ENCODE measurements around the gene ANKS3. TPM values are rescaled to one million over a fixed set of nuclear protein-coding genes. Genes with fewer than 3 reads are reported as not detected.

The ANKS3 gene
- total RNA-seq, 1 donor from 2014 or later = 28.6 TPM

- H3K4me3 ChIP-seq (ENCODE audit: low read depth, low read length) = no peak overlapping the region
- no peak for TF ChIP-seq CTCF (IDR thresholded peaks at IDR 0.05; ENCODE audit: insufficient read depth, low read length, poor library complexity, severe bottlenecking)
- no peaks in the 10 kb centered on the region for H3K27me3 ChIP-seq (ENCODE audit: control insufficient read depth, insufficient read depth, low read length)
- no peaks in the 10 kb centered on the region for H3K36me3 ChIP-seq (ENCODE audit: control insufficient read depth, insufficient read depth, low read length)
- DNase-seq (ENCODE audit: low read depth) = no peak
Observed at GRCh38 chr16:4646773-4647643, 87.1 kb downstream of the ANKS3 start.

Other genes with a start within 250 kb of the ANKS3 start
- gene CDIP1, start 195.5 kb downstream of the ANKS3 start, total RNA-seq = 14.1 and 16.8 TPM in 2 replicates
- not detected in 2 replicates for gene C16orf96, start 177.9 kb downstream of the ANKS3 start, total RNA-seq
- gene UBALD1, start 119.4 kb downstream of the ANKS3 start, total RNA-seq = 8.9 and 15.3 TPM in 2 replicates
- 63.6 and 88.7 TPM in 2 replicates for gene MGRN1, start 109.4 kb downstream of the ANKS3 start, total RNA-seq
- gene NUDT16L1, start 40.7 kb downstream of the ANKS3 start, total RNA-seq = 19.1 and 36.1 TPM in 2 replicates
- 0.62 and 1.8 TPM in 2 replicates for gene DNAAF8, start 266 bp upstream of the ANKS3 start, total RNA-seq
- 5.8 and 10.5 TPM in 2 replicates for gene ZNF500, start 32.9 kb upstream of the ANKS3 start, total RNA-seq
- not detected in 2 replicates for gene SEPTIN12, start 54.1 kb upstream of the ANKS3 start, total RNA-seq
- gene SMIM22, start 61.1 kb upstream of the ANKS3 start, total RNA-seq = 37.0 TPM in 1 of 2 replicates, not detected in the other
- 24.3 and 25.9 TPM in 2 replicates for gene ROGDI, start 68.4 kb upstream of the ANKS3 start, total RNA-seq
- 42.7 and 57.5 TPM in 2 replicates for gene GLYR1, start 113.0 kb upstream of the ANKS3 start, total RNA-seq
- 33.3 and 40.8 TPM in 2 replicates for gene UBN1, start 113.2 kb upstream of the ANKS3 start, total RNA-seq
- 25.5 and 26.5 TPM in 2 replicates for gene PPL, start 202.9 kb upstream of the ANKS3 start, total RNA-seq
- gene SEC14L5, start 224.1 kb upstream of the ANKS3 start, total RNA-seq = not detected in 2 replicates

Data from kidney epithelial cell (primary cell).